CD8-positive, alpha-beta memory T cell (primary cell): Measurements from ENCODE around the gene HMSD. TPM values are rescaled to one million over a fixed set of nuclear protein-coding genes. Genes with fewer than 3 reads are reported as not detected.
"Not testable (repeated sequence)": the region's sequence is repeated elsewhere in the genome, so short reads cannot be mapped to it uniquely, and the experiment has no call there.

Experiments
- CTCF ChIA-PET: fragments of 350-600 bp; sonication (Branson Sonifier 250); formaldehyde crosslinking; loops from one replicate; lab custom pipeline; 2021; ENCODE audit warnings: antibody characterized with exemption; lab: Charles Lee
- POLR2A ChIA-PET: fragments of 350-600 bp; sonication (Branson Sonifier 250); formaldehyde crosslinking; loops from one replicate; lab custom pipeline; 2021; ENCODE audit warnings: antibody characterized with exemption; lab: Charles Lee
- DNase-seq, 5 donors: peaks; one replicate each; pipeline versions ENCODE4 v3.0.0 to v3.0.0-alpha.2; 2020 to 2022; ENCODE audit warnings: mixed read lengths in 1 of 5
- H3K27ac ChIP-seq: one replicate; pipeline ENCODE4 v1.7.0; 2013; ENCODE audit warnings: low read depth, mild to moderate bottlenecking, low read length, moderate library complexity
- H3K27me3 ChIP-seq: 2 replicates; pipeline ENCODE4 v1.7.0; 2013; ENCODE audit warnings: low read length, mild to moderate bottlenecking; ENCODE audit not compliant: insufficient read depth, poor library complexity, severe bottlenecking
- H3K36me3 ChIP-seq: 2 replicates; pipeline ENCODE4 v1.7.0; 2013; ENCODE audit warnings: mild to moderate bottlenecking, low read length, moderate library complexity; ENCODE audit not compliant: insufficient read depth
- H3K4me1 ChIP-seq: 2 replicates; pipeline ENCODE4 v1.7.0; 2013; ENCODE audit warnings: mild to moderate bottlenecking, low read length, moderate library complexity; ENCODE audit not compliant: insufficient read depth
- H3K4me3 ChIP-seq: 2 replicates; pipeline ENCODE4 v1.7.0; 2013; ENCODE audit warnings: mild to moderate bottlenecking, low read length
- H3K9me3 ChIP-seq: 2 replicates; pipeline ENCODE4 v1.7.0; 2013; ENCODE audit warnings: mild to moderate bottlenecking, low read length
- H3K27ac Mint-ChIP-seq, 8 donors: one replicate each; pipeline ENCODE4 v1.8.0; 2020 to 2021; ENCODE audit warnings: mixed read lengths in 8 of 8, mild to moderate bottlenecking in 6 of 8, inconsistent platforms in 3 of 8, moderate library complexity in 3 of 8
- H3K27me3 Mint-ChIP-seq, 2 donors: one replicate each; pipeline ENCODE4 v1.8.0; 2020 to 2021; ENCODE audit warnings: mixed read lengths in 2 of 2, mild to moderate bottlenecking in 1 of 2, moderate library complexity in 1 of 2
- H3K36me3 Mint-ChIP-seq, 3 donors: one replicate each; pipeline ENCODE4 v1.8.0; 2020 to 2021; ENCODE audit warnings: mixed read lengths in 3 of 3, inconsistent platforms in 1 of 3, mild to moderate bottlenecking in 1 of 3
- H3K4me1 Mint-ChIP-seq, 3 donors: one replicate each; pipeline ENCODE4 v1.8.0; 2020 to 2021; ENCODE audit warnings: mixed read lengths in 3 of 3, inconsistent platforms in 1 of 3, mild to moderate bottlenecking in 1 of 3
- H3K4me3 Mint-ChIP-seq, 7 donors: one replicate each; pipeline ENCODE4 v1.8.0; 2020 to 2021; ENCODE audit warnings: mixed read lengths in 7 of 7, mild to moderate bottlenecking in 6 of 7, moderate library complexity in 4 of 7, inconsistent platforms in 2 of 7
- H3K9me3 Mint-ChIP-seq, 5 donors: one replicate each; pipeline ENCODE4 v1.8.0; 2020 to 2022; ENCODE audit warnings: mixed read lengths in 5 of 5, mild to moderate bottlenecking in 3 of 5, moderate library complexity in 2 of 5, inconsistent platforms in 1 of 5
- polyA plus RNA-seq: library from polyadenylated mRNA; unstranded; fragments of 300-500 nt; fragmentation: Illumina TruSeq; gene quantifications from one replicate; pipeline ENCODE4 v1.2.3, GENCODE V29; 2021
- total RNA-seq, 2 experiments: library from RNA; stranded (reverse); gene quantifications; one replicate each; pipeline ENCODE4 v1.2.3, GENCODE V29; 2021

HMSD gene
- total and polyA plus RNA-seq, 3 experiments from 2014 or later: 9.8 to 11.4 TPM; not detected in 1

DNA sequence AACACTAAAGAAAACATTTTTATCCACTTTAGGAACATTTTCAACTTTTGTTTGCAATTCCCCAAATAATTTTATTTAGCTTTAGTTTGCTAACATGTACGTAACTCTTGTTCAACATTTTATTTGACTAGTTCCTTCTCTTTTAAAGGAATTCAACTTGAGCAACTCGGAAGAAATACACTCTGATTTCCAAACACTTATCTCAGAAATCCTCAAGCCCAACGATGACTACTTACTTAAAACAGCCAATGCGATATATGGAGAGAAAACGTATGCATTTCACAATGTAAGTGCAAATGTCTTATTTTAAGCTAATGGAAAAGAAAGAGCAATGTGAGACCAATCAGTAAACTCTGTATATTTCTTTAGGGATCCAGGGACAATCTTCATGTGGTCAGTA lies 31.3 kb upstream of the HMSD start:
- Mint-ChIP-seq H3K36me3 (no peaks in the 10 kb centered on the region), H3K4me1 (no peaks in the 10 kb centered on the region), H3K4me3 (no peak overlapping the region), H3K9me3 (no peaks in the 10 kb centered on the region), H3K27me3 (peaks cover 6 to 50% of the 10 kb centered on the region in 2 donors), H3K27ac (no peak overlapping the region)
- CTCF ChIA-PET: no interaction called here
- no peak overlapping the region for H3K27ac ChIP-seq
- no peak for DNase-seq
- H3K4me3 ChIP-seq: no peak overlapping the region
- no peaks in the 10 kb centered on the region for H3K27me3 ChIP-seq
- H3K36me3 ChIP-seq: no peaks in the 10 kb centered on the region
- H3K9me3 ChIP-seq: no peaks in the 10 kb centered on the region
- POLR2A ChIA-PET: no interaction called here
- H3K4me1 ChIP-seq: no peaks in the 10 kb centered on the region

DNA sequence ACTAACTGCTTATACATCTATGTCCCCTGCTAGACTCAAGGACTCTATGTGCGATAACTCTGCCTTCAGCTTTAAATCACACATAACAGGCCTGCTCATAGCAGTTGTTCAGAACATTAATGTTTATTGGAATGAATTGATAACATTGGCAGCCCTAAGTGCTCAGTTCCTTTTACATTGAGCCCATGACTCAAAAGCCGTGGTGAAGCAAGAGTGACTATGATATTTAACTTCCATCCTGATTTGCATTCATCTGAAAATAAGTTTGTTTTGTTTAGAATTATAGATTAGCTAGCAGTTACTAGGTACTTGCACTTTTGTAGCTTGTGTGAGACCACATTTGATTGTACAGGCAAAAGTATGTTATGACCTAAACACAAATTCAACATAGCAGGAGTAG lies 27.1 kb upstream of the HMSD start:
- CTCF ChIA-PET: no interaction called here
- H3K27me3 ChIP-seq: no peaks in the 10 kb centered on the region
- H3K9me3 Mint-ChIP-seq: no peaks in the 10 kb centered on the region
- no peak overlapping the region for H3K27ac ChIP-seq
- no peak overlapping the region for H3K27ac Mint-ChIP-seq
- H3K4me1 ChIP-seq: no peaks in the 10 kb centered on the region
- no peaks in the 10 kb centered on the region for H3K36me3 ChIP-seq
- DNase-seq: no peak
- H3K4me3 ChIP-seq: no peak overlapping the region
- peaks cover 4 to 53% of the 10 kb centered on the region in 2 donors for H3K27me3 Mint-ChIP-seq
- H3K4me3 Mint-ChIP-seq: no peak overlapping the region
- H3K36me3 Mint-ChIP-seq: no peaks in the 10 kb centered on the region
- POLR2A ChIA-PET: no interaction called here
- H3K4me1 Mint-ChIP-seq: no peaks in the 10 kb centered on the region
- H3K9me3 ChIP-seq: no peaks in the 10 kb centered on the region

DNA sequence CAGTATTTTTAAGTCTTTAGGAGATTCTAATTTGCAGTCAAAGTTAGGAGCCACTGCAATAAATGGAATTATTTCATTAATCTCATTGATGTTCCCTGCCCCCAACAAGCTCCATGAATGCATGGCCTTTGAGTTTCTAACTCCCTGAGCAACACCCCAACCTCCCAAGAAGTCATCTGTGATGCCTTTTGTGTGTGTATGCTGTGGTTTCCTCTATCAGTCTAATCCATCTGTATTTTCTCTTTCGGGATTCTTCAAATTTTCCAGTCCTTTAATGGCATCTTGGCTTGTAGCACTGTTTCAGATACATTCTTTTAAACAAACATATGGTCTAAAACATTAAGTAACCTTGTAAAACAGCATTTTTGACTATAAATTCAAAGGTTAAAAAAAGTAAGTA lies 24.6 kb upstream of the HMSD start:
- no peaks in the 10 kb centered on the region for H3K36me3 ChIP-seq
- H3K27ac ChIP-seq: no peak overlapping the region
- ChIA-PET POLR2A (no interaction called here), CTCF (no interaction called here)
- peaks cover 3 to 45% of the 10 kb centered on the region in 2 donors for H3K27me3 Mint-ChIP-seq
- no peak overlapping the region for H3K4me3 ChIP-seq
- no peaks in the 10 kb centered on the region for H3K27me3 ChIP-seq
- H3K9me3 Mint-ChIP-seq: no peaks in the 10 kb centered on the region
- H3K4me1 Mint-ChIP-seq: no peaks in the 10 kb centered on the region
- no peaks in the 10 kb centered on the region for H3K4me1 ChIP-seq
- no peaks in the 10 kb centered on the region for H3K36me3 Mint-ChIP-seq
- no peak overlapping the region for H3K4me3 Mint-ChIP-seq
- H3K9me3 ChIP-seq: no peaks in the 10 kb centered on the region
- H3K27ac Mint-ChIP-seq: no peak overlapping the region
- no peak for DNase-seq

DNA sequence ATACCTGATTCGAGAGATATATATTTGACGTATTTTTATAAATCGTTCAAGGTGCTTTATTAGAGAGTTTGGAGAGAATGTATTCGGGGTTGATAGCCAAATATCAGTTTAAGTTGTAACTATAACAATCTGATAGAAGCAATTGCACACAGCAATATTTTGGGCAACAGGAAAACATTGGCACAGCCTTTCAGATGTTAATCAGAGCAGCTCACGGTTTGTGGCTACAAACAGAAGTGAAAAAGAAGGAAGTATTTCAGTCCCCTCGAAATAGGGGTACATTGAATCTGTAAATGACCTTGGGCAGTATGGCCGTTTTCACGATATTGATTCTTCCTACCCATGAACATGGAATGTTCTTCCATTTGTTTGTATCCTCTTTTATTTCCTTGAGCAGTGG lies 20.8 kb upstream of the HMSD start:
- no peak for DNase-seq
- no peaks in the 10 kb centered on the region for H3K4me1 ChIP-seq
- no peak overlapping the region for H3K27ac Mint-ChIP-seq
- H3K4me1 Mint-ChIP-seq: no peaks in the 10 kb centered on the region
- no peaks in the 10 kb centered on the region for H3K36me3 Mint-ChIP-seq
- POLR2A ChIA-PET: no interaction called here
- H3K27ac ChIP-seq: no peak overlapping the region
- peaks cover 4 to 30% of the 10 kb centered on the region in 2 donors for H3K27me3 Mint-ChIP-seq
- CTCF ChIA-PET: no interaction called here
- H3K27me3 ChIP-seq: no peaks in the 10 kb centered on the region
- H3K4me3 ChIP-seq: no peak overlapping the region
- H3K9me3 Mint-ChIP-seq: no peaks in the 10 kb centered on the region
- no peak overlapping the region for H3K4me3 Mint-ChIP-seq
- H3K9me3 ChIP-seq: no peaks in the 10 kb centered on the region
- no peaks in the 10 kb centered on the region for H3K36me3 ChIP-seq

DNA sequence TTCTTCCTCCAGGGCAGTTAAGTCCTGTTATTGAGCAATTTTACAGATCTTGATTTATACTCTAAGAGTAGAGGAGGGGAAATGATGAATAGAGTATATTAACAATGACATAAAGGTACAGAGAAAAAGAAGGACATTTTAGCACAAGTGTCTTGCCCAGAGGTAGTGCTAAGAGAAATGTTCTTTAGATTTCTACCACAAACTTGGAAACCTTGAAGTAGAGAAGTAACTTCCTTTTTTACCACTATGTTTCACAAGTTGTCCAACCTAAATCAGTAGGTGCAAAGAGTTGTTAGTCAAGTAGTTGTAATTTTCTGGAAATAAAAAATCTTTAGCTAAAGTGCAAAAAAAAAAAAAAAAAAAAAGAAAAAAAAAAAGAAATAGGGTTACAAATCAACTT lies 19.7 kb upstream of the HMSD start:
- H3K27me3 ChIP-seq, H3K27ac Mint-ChIP-seq, H3K9me3 Mint-ChIP-seq, H3K36me3 Mint-ChIP-seq, H3K9me3 ChIP-seq, DNase-seq, H3K4me3 ChIP-seq, H3K36me3 ChIP-seq, H3K27ac ChIP-seq, H3K4me3 Mint-ChIP-seq, CTCF ChIA-PET, POLR2A ChIA-PET, H3K4me1 ChIP-seq, H3K4me1 Mint-ChIP-seq: not testable (repeated sequence)
- peaks cover 1 to 22% of the 10 kb centered on the region in 2 donors for H3K27me3 Mint-ChIP-seq

DNA sequence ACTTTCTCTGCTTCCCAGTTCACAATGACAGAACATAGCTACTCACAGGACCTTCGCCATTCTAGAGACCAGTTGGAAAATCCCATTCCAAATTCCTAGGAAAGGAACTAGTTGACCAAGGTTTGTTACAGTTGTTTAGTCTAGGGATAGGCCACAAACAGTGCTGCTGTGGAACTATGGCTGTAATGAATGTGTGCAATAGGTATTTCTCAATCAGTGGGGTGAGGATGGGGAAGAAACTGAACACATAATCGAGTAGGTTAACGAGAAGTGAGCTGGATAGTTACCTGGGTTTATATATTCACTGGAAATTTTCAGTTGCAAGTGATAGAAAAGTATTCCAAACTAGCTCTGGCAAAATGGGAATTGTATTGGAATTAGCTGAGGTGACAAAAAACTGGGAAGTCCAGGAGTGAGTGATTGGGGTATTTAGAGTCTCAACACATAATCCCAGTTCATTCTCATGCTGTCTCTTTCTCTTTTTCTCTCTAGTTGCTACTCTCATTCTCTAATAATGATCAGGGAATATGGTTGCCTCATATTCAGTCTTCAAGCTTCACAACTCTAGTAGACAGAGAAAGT lies 18.2 kb upstream of the HMSD start:
- no peaks in the 10 kb centered on the region for H3K9me3 ChIP-seq
- Mint-ChIP-seq H3K4me1 (peaks cover 0 to under 1% (median 0%) of the 10 kb centered on the region in 3 donors), H3K4me3 (no peak overlapping the region), H3K9me3 (no peaks in the 10 kb centered on the region), H3K27me3 (peaks cover 1 to 20% of the 10 kb centered on the region in 2 donors), H3K36me3 (no peaks in the 10 kb centered on the region), H3K27ac (no peak overlapping the region)
- ChIA-PET POLR2A (no interaction called here), CTCF (no interaction called here)
- H3K27ac ChIP-seq: no peak overlapping the region
- H3K4me1 ChIP-seq: no peaks in the 10 kb centered on the region
- DNase-seq: no peak
- no peaks in the 10 kb centered on the region for H3K27me3 ChIP-seq
- H3K4me3 ChIP-seq: no peak overlapping the region
- H3K36me3 ChIP-seq: no peaks in the 10 kb centered on the region

DNA sequence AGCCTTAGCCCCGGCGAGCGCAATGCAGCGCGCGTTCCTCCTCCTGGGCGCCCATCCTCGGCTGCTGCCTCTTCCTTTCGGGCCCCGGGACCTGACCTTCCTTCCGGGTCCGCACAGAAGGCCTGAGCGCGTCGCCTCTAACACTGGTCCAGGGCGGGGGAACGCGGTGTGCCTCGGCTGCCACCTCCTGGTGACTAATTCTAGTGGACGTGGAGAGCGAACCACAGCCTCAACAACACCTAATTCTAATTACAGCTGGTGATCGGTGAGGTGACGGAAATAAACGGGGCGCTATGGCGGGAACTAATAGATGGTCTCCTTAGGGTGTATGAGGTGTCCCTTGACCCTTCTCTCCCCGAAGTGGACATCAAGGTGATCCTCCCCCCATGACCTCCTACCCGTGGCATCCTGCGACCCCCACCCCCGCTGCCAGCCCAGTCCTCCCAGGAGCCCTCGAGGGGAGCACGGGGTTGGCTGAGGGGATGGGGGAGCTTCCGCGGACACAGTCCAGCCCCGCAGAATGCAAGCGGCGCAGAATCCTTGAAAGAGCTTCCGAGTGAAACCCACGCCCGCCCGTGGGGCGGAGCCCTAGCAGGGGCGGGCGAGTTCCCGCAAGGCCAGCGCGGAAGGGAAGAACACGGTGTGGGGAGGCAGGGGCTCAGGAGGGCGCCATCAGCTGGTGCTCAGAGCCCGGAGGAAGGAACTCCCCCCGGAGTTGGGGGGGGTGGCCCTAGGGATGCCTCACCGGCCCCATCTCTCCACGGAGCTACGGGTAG lies 12.8 kb upstream of the HMSD start:
- Histone ChIP-seq H3K27ac (no peak overlapping the region), H3K4me3 (peak overlapping the region; percentile 62), H3K4me1 (peaks cover 6% of the 10 kb centered on the region), H3K9me3 (no peaks in the 10 kb centered on the region), H3K27me3 (peaks cover 7% of the 10 kb centered on the region), H3K36me3 (no peaks in the 10 kb centered on the region)
- ChIA-PET POLR2A (interaction anchor here (0.8 kb wide), 1 partner anchor 34 kb away, joined by 3 read pairs; no protein-coding TSS in a partner anchor), CTCF (interaction anchor here (0.7 to 2.8 kb wide), 11 partner anchors 9 to 425 kb away, joined by 3 to 22 read pairs (median 3); partner anchors contain the start of genes HMSD and SERPINB8)
- Mint-ChIP-seq H3K4me1 (peaks cover 4 to 5% (median 5%) of the 10 kb centered on the region in 3 donors), H3K4me3 (peak overlapping the region; percentile 57 to 87 (median 78)), H3K27ac (peak overlapping the region in 2 of 8 donors; percentile 72 to 79), H3K36me3 (no peaks in the 10 kb centered on the region), H3K27me3 (peaks cover 3 to 7% of the 10 kb centered on the region in 2 donors), H3K9me3 (no peaks in the 10 kb centered on the region)
- peak; percentile 8 to 65 (median 40) for DNase-seq

DNA sequence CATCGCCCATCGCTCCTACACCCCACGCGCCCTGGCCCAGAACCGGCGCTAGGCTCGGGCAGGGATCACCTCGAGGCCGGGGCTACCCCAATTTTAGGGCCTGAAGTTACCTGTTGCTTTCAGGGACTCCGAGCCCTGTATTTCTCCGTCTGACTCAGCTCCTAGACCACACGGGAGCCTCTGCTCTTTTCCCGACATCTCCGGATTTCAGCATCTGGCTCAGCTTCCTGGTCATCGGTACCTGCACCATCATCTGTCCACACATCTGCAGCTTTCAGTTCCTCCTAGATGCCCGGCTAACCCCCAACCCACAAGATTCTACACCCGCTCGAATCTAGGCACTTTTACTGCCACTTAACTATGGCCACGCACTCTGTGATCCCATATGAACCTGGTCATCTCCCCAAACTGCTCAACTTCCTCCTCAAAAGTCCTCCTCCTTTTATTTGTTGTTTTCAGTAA lies 12.1 kb upstream of the HMSD start:
- no peak for DNase-seq
- H3K27ac Mint-ChIP-seq: no peak overlapping the region
- POLR2A ChIA-PET: interaction anchor here (0.8 kb wide), 1 partner anchor 34 kb away, joined by 3 read pairs; no protein-coding TSS in a partner anchor
- H3K9me3 Mint-ChIP-seq: no peaks in the 10 kb centered on the region
- no peaks in the 10 kb centered on the region for H3K36me3 Mint-ChIP-seq
- Histone ChIP-seq H3K4me1 (peaks cover 6% of the 10 kb centered on the region), H3K9me3 (no peaks in the 10 kb centered on the region), H3K4me3 (peak overlapping the region; percentile 62), H3K27ac (no peak overlapping the region), H3K36me3 (no peaks in the 10 kb centered on the region), H3K27me3 (peaks cover 7% of the 10 kb centered on the region)
- peaks cover 4 to 14% of the 10 kb centered on the region in 2 donors for H3K27me3 Mint-ChIP-seq
- peaks cover 4 to 5% (median 5%) of the 10 kb centered on the region in 3 donors for H3K4me1 Mint-ChIP-seq
- CTCF ChIA-PET: interaction anchor here (0.8 to 2.8 kb wide), 6 partner anchors 9 to 426 kb away, joined by 3 to 22 read pairs (median 4); partner anchors contain the start of genes HMSD and SERPINB8
- H3K4me3 Mint-ChIP-seq: peak overlapping the region in 2 of 7 donors; percentile 76 to 79
